H9 (cell line): ENCODE data around the gene IGF2. TPM values are rescaled to one million over a fixed set of nuclear protein-coding genes. Genes with fewer than 3 reads are reported as not detected.

Experiments
- DNase-seq: peaks from one replicate; pipeline ENCODE4 v3.0.0-alpha.2; 2017
- H2AFZ ChIP-seq: one replicate; pipeline ENCODE4 v1.6.1; 2013; ENCODE audit warnings: mild to moderate bottlenecking, low read length, control low read depth, moderate library complexity
- H2AK5ac ChIP-seq: 2 replicates; pipeline ENCODE4 v1.6.1; 2013; ENCODE audit warnings: low read length, control low read depth, mixed read lengths; ENCODE audit not compliant: insufficient read length
- H2BK120ac ChIP-seq: one replicate; pipeline ENCODE4 v1.6.1; 2013; ENCODE audit warnings: low read depth, mild to moderate bottlenecking, low read length, control low read depth, inconsistent platforms; ENCODE audit not compliant: poor library complexity, severe bottlenecking
- H2BK12ac ChIP-seq: 2 replicates; pipeline ENCODE4 v1.6.1; 2013; ENCODE audit warnings: low read length, control low read depth, mixed read lengths, low read depth; ENCODE audit not compliant: insufficient read length
- H2BK15ac ChIP-seq: 2 replicates; pipeline ENCODE4 v1.6.1; 2013; ENCODE audit warnings: low read depth, low read length, control low read depth
- H2BK20ac ChIP-seq: one replicate; pipeline ENCODE4 v1.6.1; 2013; ENCODE audit warnings: low read depth, mild to moderate bottlenecking, low read length, control low read depth, inconsistent platforms; ENCODE audit not compliant: poor library complexity, severe bottlenecking
- H2BK5ac ChIP-seq: 2 replicates; pipeline ENCODE4 v1.6.1; 2013; ENCODE audit warnings: low read length, control low read depth, mixed read lengths; ENCODE audit not compliant: insufficient read length
- H3K14ac ChIP-seq: 2 replicates; pipeline ENCODE4 v1.6.1; 2013; ENCODE audit warnings: low read length, control low read depth; ENCODE audit not compliant: insufficient read depth
- H3K18ac ChIP-seq: 2 replicates; pipeline ENCODE4 v1.6.1; 2013; ENCODE audit warnings: low read depth, mild to moderate bottlenecking, mixed read lengths, low read length, control low read depth; ENCODE audit not compliant: insufficient read length
- H3K23ac ChIP-seq: 2 replicates; pipeline ENCODE4 v1.6.1; 2013; ENCODE audit warnings: low read length, control low read depth, mixed read lengths, low read depth; ENCODE audit not compliant: insufficient read length
- H3K23me2 ChIP-seq: 2 replicates; pipeline ENCODE4 v1.6.1; 2013; ENCODE audit warnings: low read depth, mild to moderate bottlenecking, mixed read lengths, low read length, control low read depth; ENCODE audit not compliant: insufficient read length, poor library complexity, severe bottlenecking
- H3K27ac ChIP-seq: 2 replicates; pipeline ENCODE4 v1.5.1; 2013; ENCODE audit warnings: low read length, control low read depth, mixed read lengths, low read depth; ENCODE audit not compliant: insufficient read length
- H3K27me3 ChIP-seq: 2 replicates; pipeline ENCODE4 v1.6.1; 2013; ENCODE audit warnings: low read length, control low read depth, inconsistent platforms; ENCODE audit not compliant: insufficient read depth
- H3K4ac ChIP-seq: 2 replicates; pipeline ENCODE4 v1.6.1; 2013; ENCODE audit warnings: low read depth, mild to moderate bottlenecking, control low read depth, inconsistent platforms, low read length, moderate library complexity
- H3K4me1 ChIP-seq: 2 replicates; pipeline ENCODE4 v1.6.1; 2013; ENCODE audit warnings: low read length, control low read depth, inconsistent platforms; ENCODE audit not compliant: insufficient read depth
- H3K4me2 ChIP-seq: 2 replicates; pipeline ENCODE4 v1.6.1; 2013; ENCODE audit warnings: low read length, control low read depth, mixed read lengths; ENCODE audit not compliant: insufficient read length, insufficient read depth
- H3K56ac ChIP-seq: 2 replicates; pipeline ENCODE4 v1.6.1; 2013; ENCODE audit warnings: low read depth, mild to moderate bottlenecking, mixed read lengths, low read length, control low read depth; ENCODE audit not compliant: insufficient read length
- H3K79me1 ChIP-seq: 2 replicates; pipeline ENCODE4 v1.6.1; 2013; ENCODE audit warnings: low read depth, mild to moderate bottlenecking, moderate library complexity, low read length, control low read depth, inconsistent platforms; ENCODE audit not compliant: insufficient read depth, poor library complexity, severe bottlenecking
- H3K79me2 ChIP-seq: 2 replicates; pipeline ENCODE4 v1.6.1; 2013; ENCODE audit warnings: low read length, control low read depth, inconsistent platforms; ENCODE audit not compliant: insufficient read depth
- H3K9ac ChIP-seq: 2 replicates; pipeline ENCODE4 v1.6.1; 2013; ENCODE audit warnings: low read length, control low read depth, mixed read lengths; ENCODE audit not compliant: insufficient read length; ENCODE audit errors: extremely low read depth
- H3K9me3 ChIP-seq: one replicate; pipeline ENCODE4 v1.6.1; 2013; ENCODE audit warnings: low read depth, low read length, inconsistent platforms; ENCODE audit not compliant: control insufficient read depth
- H3T11ph ChIP-seq: one replicate; pipeline ENCODE4 v1.6.1; 2013; ENCODE audit warnings: mild to moderate bottlenecking, low read length, control low read depth, inconsistent platforms
- H4K20me1 ChIP-seq: one replicate; pipeline ENCODE4 v1.6.1; 2013; ENCODE audit not compliant: control insufficient read depth, insufficient read length, insufficient read depth
- H4K5ac ChIP-seq: 2 replicates; pipeline ENCODE4 v1.6.1; 2013; ENCODE audit warnings: low read depth, mild to moderate bottlenecking, mixed read lengths, low read length, control low read depth; ENCODE audit not compliant: insufficient read length
- H4K8ac ChIP-seq: replicated peaks from 2 replicates; pipeline ENCODE4 v1.6.1; 2013; ENCODE audit warnings: low read length, control low read depth, mixed read lengths, low read depth; ENCODE audit not compliant: insufficient read length
- H4K91ac ChIP-seq: 2 replicates; pipeline ENCODE4 v1.6.1; 2013; ENCODE audit warnings: low read depth, mild to moderate bottlenecking, moderate library complexity, mixed read lengths, low read length, control low read depth; ENCODE audit not compliant: insufficient read length
- H3K27ac Mint-ChIP-seq, 3 experiments: 2 replicates in 2 of 3; 3 replicates in 1 of 3; pipeline ENCODE4 v1.8.0; 2020 to 2021; ENCODE audit warnings: mixed read lengths in 3 of 3, mild to moderate bottlenecking in 1 of 3, moderate library complexity in 1 of 3
- H3K27me3 Mint-ChIP-seq: 2 replicates; pipeline ENCODE4 v1.8.0; 2021; ENCODE audit warnings: low read depth, mild to moderate bottlenecking, moderate library complexity, mixed read lengths
- H3K36me3 Mint-ChIP-seq, 3 experiments: 2 replicates in 2 of 3; 3 replicates in 1 of 3; pipeline ENCODE4 v1.8.0; 2020 to 2021; ENCODE audit warnings: low read depth in 3 of 3, mixed read lengths in 3 of 3; ENCODE audit not compliant: insufficient read depth in 1 of 3
- H3K4me1 Mint-ChIP-seq, 2 experiments: 2 replicates each; pipeline ENCODE4 v1.8.0; 2020; ENCODE audit warnings: mixed read lengths in 2 of 2
- H3K4me3 Mint-ChIP-seq, 2 experiments: 2 replicates in 1 of 2; 3 replicates in 1 of 2; pipeline ENCODE4 v1.8.0; 2020 to 2021; ENCODE audit warnings: mild to moderate bottlenecking in 2 of 2, mixed read lengths in 2 of 2, moderate library complexity in 1 of 2
- H3K9me3 Mint-ChIP-seq, 2 experiments: 2 replicates in 1 of 2; 3 replicates in 1 of 2; pipeline ENCODE4 v1.8.0; 2020; ENCODE audit warnings: mild to moderate bottlenecking in 2 of 2, mixed read lengths in 2 of 2, moderate library complexity in 1 of 2
- CTCF ChIP-seq: fragments of 200-600 bp; sonication (generic); conservative IDR thresholded peaks from 3 replicates; pipeline ENCODE4 v1.8.0; 2021; ENCODE audit warnings: antibody characterized with exemption, mild to moderate bottlenecking
- WGBS: extraction: QIAGEN DNeasy Blood & Tissue Kit; methylation state at CpG from one replicate; pipeline ENCODE4 v1.1.7; 2013; ENCODE audit warnings: missing lambda C conversion rate, low lambda C conversion rate, mixed read lengths; ENCODE audit not compliant: insufficient read length; ENCODE audit errors: extremely low coverage; 5-methylcytosine and 5-hydroxymethylcytosine counted together
- total RNA-seq: library from RNA; stranded (reverse); gene quantifications from 2 replicates; pipeline ENCODE4 v1.2.1, GENCODE V29; 2021

IGF2 gene
- total RNA-seq, 1 experiment from 2014 or later = 2.8 TPM

- H3K79me1 ChIP-seq = no peaks in the 10 kb centered on the region
- no CpG with 5 or more reads among the region's 17 CpGs for WGBS
- Mint-ChIP-seq H3K27me3 (peaks cover 22% of the 10 kb centered on the region), H3K4me1 (peaks cover 14 to 15% of the 10 kb centered on the region in 2 experiments), H3K36me3 (no peaks in the 10 kb centered on the region), H3K4me3 (no peak overlapping the region), H3K9me3 (no peaks in the 10 kb centered on the region), H3K27ac (no peak overlapping the region)
- H3K27ac ChIP-seq = no peak overlapping the region
- no peak overlapping the region for H4K5ac ChIP-seq
- H4K91ac ChIP-seq = no peak overlapping the region
- no peaks in the 10 kb centered on the region for H3K23me2 ChIP-seq
- no peak overlapping the region for H3K23ac ChIP-seq
- H3K27me3 ChIP-seq = no peaks in the 10 kb centered on the region
- no peak overlapping the region for H3K9ac ChIP-seq
- no peak overlapping the region for H2BK5ac ChIP-seq
- H2BK15ac ChIP-seq = no peak overlapping the region
- no peak overlapping the region for H4K8ac ChIP-seq
- H3K9me3 ChIP-seq = no peaks in the 10 kb centered on the region
- no peak overlapping the region for H3K14ac ChIP-seq
- H2BK12ac ChIP-seq = no peak overlapping the region
- no peaks in the 10 kb centered on the region for H3K79me2 ChIP-seq
- no peak for DNase-seq
- no peak overlapping the region for H3K4ac ChIP-seq
- no peak overlapping the region for H2AFZ ChIP-seq
- H3T11ph ChIP-seq = no peak overlapping the region
- H3K18ac ChIP-seq = no peak overlapping the region
- H2AK5ac ChIP-seq = no peak overlapping the region
- no peak overlapping the region for H3K4me2 ChIP-seq
- no peaks in the 10 kb centered on the region for H4K20me1 ChIP-seq
- no peak overlapping the region for H2BK120ac ChIP-seq
- H2BK20ac ChIP-seq = no peak overlapping the region
- no peak overlapping the region for H3K56ac ChIP-seq
- H3K4me1 ChIP-seq = no peaks in the 10 kb centered on the region
- no peak for TF ChIP-seq CTCF
Observed at GRCh38 chr11:2154889-2155288, 15.7 kb upstream of the IGF2 start.
